ENCODE results near the gene TNFSF8. TPM values are rescaled to one million over a fixed set of nuclear protein-coding genes. Genes with fewer than 3 reads are reported as not detected.

TNFSF8 gene
- total RNA-seq (1 to 10 TPM; 1.4 to 3.0 (median 1.9) TPM), polyA plus RNA-seq (10 to 100 TPM in 1 of 3 donors, 1 to 10 TPM in 1, under 1 TPM in 1; 0.60 to 11.7 (median 1.4) TPM)

DNA sequence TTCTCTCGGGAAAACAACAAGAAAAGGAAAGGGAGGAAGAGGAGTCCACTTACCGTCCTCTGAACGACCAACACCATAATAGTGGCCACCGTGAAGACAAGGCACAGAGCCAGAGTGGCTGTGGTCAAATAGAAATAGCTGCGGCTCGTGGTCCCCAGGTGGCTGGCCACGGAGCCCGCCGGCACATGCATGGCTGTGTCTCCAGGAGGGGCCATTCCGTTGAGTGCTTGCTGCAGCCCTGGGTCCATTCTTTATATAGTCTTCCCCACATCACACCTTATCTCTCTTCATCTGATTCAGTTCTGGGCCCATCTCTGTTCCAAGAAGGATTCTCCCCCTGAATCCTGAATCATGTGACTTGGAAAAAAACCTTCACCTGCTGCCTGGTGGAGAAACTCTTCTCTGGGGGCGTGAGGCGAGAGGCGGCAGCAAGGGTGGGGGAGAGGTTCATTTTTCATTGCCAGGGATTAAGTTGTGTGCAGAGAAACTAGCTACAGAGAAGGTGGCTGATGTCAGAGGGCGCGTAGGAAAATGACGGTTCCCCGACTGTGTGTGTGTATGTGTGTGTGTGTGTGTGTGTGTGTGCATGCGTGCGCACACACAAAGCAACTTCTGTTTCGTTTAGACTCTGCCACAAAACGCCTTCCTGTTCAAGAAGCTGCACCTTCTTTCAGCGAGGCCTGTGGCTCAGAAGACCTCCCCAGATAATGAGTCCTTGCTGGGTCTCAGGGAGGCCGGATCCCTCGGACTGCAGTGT is at the start of gene TNFSF8:
TNFSF8 (minus strand) TSS at position 536 of the 757 bp plus-strand sequence; CDS start at position 248, 288 bp downstream.
- TF ChIP-seq POLR2A (IDR thresholded peaks at IDR 0.05): no peak
- peak in 1 of 4 donors; percentile 30 for TF ChIP-seq POLR2AphosphoS5 (IDR thresholded peaks at IDR 0.05)
- intact Hi-C loops (cut with DNase I): no loop called here
- no peaks in the 10 kb centered on the region for H3K27me3 ChIP-seq
- H3K27ac ChIP-seq: peak within 1 kb of the TSS in 3 of 4 donors; percentile 14 to 40 (median 36)
- no peak for DNase-seq
- peak within 1 kb of the TSS in 3 of 4 donors; percentile 5 to 34 (median 23) for H3K4me3 ChIP-seq
- 51 to 79% methylated on average over 24 of the region's 24 CpGs for WGBS, 2 donors
- no peaks in the 10 kb centered on the region for H3K36me3 ChIP-seq
- H3K4me1 ChIP-seq: no peaks in the 10 kb centered on the region
- H3K9me3 ChIP-seq: no peaks in the 10 kb centered on the region

DNA sequence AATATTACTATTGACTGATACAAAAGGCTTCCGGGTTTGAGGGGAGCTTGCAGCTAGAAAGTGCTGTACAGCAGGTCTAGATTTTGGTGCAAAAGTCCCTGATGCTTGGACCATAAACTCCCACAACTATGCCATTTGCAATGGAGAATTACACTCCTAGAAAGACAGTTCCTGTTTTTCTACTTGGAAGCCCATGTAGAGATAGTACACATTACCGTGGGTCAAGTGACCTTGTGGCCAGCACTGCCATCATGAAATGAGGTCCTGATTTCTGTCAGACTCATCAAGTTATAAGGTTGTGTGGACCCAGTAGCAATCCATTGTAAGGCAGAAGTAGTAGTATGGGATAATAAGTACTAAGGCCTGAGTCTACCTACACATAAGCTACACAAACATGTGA is 42.8 kb upstream of the TNFSF8 start:
- Histone ChIP-seq H3K4me1 (no peaks in the 10 kb centered on the region), H3K36me3 (no peaks in the 10 kb centered on the region), H3K27ac (no peak overlapping the region), H3K4me3 (no peak overlapping the region), H3K27me3 (no peaks in the 10 kb centered on the region), H3K9me3 (no peaks in the 10 kb centered on the region)
- WGBS, 2 donors: 78 to 80% methylated on average over 2 of the region's 2 CpGs
- TF ChIP-seq, protein P1, sequence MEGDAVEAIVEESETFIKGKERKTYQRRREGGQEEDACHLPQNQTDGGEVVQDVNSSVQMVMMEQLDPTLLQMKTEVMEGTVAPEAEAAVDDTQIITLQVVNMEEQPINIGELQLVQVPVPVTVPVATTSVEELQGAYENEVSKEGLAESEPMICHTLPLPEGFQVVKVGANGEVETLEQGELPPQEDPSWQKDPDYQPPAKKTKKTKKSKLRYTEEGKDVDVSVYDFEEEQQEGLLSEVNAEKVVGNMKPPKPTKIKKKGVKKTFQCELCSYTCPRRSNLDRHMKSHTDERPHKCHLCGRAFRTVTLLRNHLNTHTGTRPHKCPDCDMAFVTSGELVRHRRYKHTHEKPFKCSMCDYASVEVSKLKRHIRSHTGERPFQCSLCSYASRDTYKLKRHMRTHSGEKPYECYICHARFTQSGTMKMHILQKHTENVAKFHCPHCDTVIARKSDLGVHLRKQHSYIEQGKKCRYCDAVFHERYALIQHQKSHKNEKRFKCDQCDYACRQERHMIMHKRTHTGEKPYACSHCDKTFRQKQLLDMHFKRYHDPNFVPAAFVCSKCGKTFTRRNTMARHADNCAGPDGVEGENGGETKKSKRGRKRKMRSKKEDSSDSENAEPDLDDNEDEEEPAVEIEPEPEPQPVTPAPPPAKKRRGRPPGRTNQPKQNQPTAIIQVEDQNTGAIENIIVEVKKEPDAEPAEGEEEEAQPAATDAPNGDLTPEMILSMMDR (IDR thresholded peaks at IDR 0.05): no peak
- TF ChIP-seq EP300 (IDR thresholded peaks at IDR 0.05) (no peak), POLR2AphosphoS5 (IDR thresholded peaks at IDR 0.05) (no peak), POLR2A (IDR thresholded peaks at IDR 0.05) (no peak)
- no peak for DNase-seq
- intact Hi-C loops (cut with DNase I): no loop called here

DNA sequence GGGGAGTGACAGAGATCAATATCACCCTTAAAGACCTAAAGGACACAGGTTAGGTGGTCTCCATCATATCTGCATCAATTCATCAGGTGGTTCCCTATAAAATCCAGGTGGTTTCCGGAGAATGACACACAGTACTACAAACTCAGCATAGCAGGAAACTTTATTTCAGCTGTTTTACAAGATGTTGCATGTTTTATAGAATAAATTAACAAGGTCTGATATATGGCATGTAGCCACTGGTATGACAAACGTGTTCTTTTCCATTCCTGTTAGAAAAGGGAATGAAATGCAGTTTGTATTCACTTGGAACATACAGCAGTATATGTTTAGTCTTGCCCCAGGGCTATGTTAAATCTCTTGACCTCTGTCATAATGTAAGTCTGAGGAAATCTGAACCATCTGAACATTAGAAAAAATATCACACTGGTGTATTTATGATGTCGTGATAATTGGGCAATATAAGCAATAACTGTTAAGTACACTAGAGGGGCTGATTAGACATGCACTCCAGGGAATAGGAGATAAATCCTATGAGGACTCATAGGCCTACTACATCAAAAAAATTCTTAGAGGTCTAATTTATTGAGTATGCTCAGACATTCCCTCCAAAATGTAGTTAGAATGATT is 42.2 kb upstream of the TNFSF8 start:
- H3K36me3 ChIP-seq: no peaks in the 10 kb centered on the region
- WGBS, 2 donors: 74 to 78% methylated on average over 3 of the region's 3 CpGs
- no peak for TF ChIP-seq EP300 (IDR thresholded peaks at IDR 0.05)
- TF ChIP-seq POLR2AphosphoS5 (IDR thresholded peaks at IDR 0.05): no peak
- TF ChIP-seq, protein P1 (IDR thresholded peaks at IDR 0.05): no peak
- no peak for TF ChIP-seq POLR2A (IDR thresholded peaks at IDR 0.05)
- no peaks in the 10 kb centered on the region for H3K9me3 ChIP-seq
- H3K27me3 ChIP-seq: no peaks in the 10 kb centered on the region
- DNase-seq: no peak
- H3K27ac ChIP-seq: no peak overlapping the region
- no peaks in the 10 kb centered on the region for H3K4me1 ChIP-seq
- H3K4me3 ChIP-seq: no peak overlapping the region
- intact Hi-C loops (cut with DNase I): no loop called here

DNA sequence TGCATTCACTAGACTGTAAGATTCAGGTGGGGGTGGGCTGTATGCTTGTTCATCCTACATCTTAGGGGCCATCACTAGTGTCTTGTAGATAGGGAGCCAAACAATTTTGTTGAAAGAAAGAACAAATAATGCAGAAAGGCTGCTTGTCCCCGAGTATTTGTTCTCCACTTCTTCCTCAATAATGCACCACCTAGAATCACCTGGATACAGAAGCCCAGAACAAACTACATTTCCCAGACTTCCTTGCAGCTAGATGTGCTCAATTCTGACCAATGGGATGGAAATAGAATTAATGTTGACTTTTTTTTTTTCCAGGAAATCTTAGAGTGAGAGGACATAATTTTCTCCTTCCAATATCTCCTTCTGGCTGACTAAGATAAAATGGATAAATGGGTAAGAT is 38.9 kb upstream of the TNFSF8 start:
- H3K27me3 ChIP-seq: no peaks in the 10 kb centered on the region
- H3K36me3 ChIP-seq: no peaks in the 10 kb centered on the region
- no peak for DNase-seq
- WGBS, 2 donors: 18 to 58% methylated on average over 1 of the region's 1 CpG
- no peak overlapping the region for H3K27ac ChIP-seq
- H3K9me3 ChIP-seq: no peaks in the 10 kb centered on the region
- H3K4me1 ChIP-seq: no peaks in the 10 kb centered on the region
- H3K4me3 ChIP-seq: no peak overlapping the region
- TF ChIP-seq POLR2AphosphoS5 (IDR thresholded peaks at IDR 0.05) (no peak), POLR2A (IDR thresholded peaks at IDR 0.05) (no peak), EP300 (IDR thresholded peaks at IDR 0.05) (no peak)
- TF ChIP-seq, protein P1 (IDR thresholded peaks at IDR 0.05): no peak
- intact Hi-C loops (cut with DNase I): no loop called here

- Histone ChIP-seq H3K4me1 (no peaks in the 10 kb centered on the region), H3K27ac (no peak overlapping the region), H3K4me3 (no peak overlapping the region), H3K36me3 (no peaks in the 10 kb centered on the region), H3K27me3 (no peaks in the 10 kb centered on the region), H3K9me3 (no peaks in the 10 kb centered on the region)
- TF ChIP-seq EP300 (IDR thresholded peaks at IDR 0.05) (no peak), POLR2AphosphoS5 (IDR thresholded peaks at IDR 0.05) (no peak), POLR2A (IDR thresholded peaks at IDR 0.05) (no peak)
- TF ChIP-seq, protein P1 (IDR thresholded peaks at IDR 0.05): no peak
- intact Hi-C loops (cut with DNase I): no loop called here
- whole genome bisulfite sequencing, 2 donors: 22 to 34% methylated on average over 1 of the region's 1 CpG
- no peak for DNase-seq
These were observed 38.3 kb upstream of the TNFSF8 start for GRCh38 chr9:114968671-114969070.

All from sigmoid colon (tissue), 7 donors.